Measurements from ENCODE around the gene SPPL2B. TPM values are rescaled to one million over a fixed set of nuclear protein-coding genes. Genes with fewer than 3 reads are reported as not detected.

SPPL2B gene
- total and polyA plus RNA-seq, 2 experiments from 2014 or later = 23.5 to 51.0 TPM

DNA sequence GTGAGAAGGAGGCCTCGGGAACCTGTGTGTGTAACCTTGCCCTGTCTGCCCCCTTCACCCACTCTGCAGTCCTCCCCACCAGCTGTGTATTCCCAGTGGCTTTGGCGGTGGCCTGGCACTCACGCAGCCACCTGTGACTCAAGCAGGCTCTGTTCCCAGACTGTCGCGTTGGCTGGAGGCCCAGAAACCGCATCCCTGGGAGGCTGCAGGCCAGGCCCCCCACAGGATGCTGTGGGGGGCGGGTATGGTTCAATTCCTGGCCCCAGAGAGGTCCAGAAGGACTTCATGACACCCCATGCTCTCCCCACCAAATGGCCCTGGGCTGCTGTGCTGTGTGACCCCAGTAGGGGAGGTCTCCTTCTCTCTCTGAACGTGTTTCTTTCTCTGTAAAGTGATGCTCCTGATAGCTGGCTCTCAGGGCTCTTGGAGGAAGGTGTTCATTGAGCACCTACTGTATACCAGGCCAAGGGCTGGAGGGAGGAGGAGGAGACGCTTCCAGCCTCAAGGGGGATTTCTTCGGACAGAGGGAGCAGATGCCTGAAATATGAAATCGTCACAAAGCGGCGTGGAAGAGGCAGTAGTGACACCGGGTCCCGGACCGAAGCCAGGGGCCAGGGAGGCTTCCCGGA, 18.6 kb upstream of the SPPL2B start:
- Mint-ChIP-seq H3K9me3 (no peaks in the 10 kb centered on the region; the same call in 2 of the 3 replicates), H3K36me3 (ENCODE audit: low read depth) (no peaks in the 10 kb centered on the region), H3K27me3 (ENCODE audit: insufficient read depth, low read depth, poor library complexity) (peaks cover 42% of the 10 kb centered on the region), H3K4me1 (peaks cover 3% of the 10 kb centered on the region; the same call in 2 of the 3 replicates), H3K4me3 (no peak overlapping the region), H3K27ac (no peak overlapping the region)
- Histone ChIP-seq H3K27me3 (ENCODE audit: insufficient read depth) (peaks cover 35% of the 10 kb centered on the region), H3K9me2 (ENCODE audit: insufficient read depth) (no peaks in the 10 kb centered on the region), H3K36me3 (ENCODE audit: insufficient read depth) (no peaks in the 10 kb centered on the region), H3K4me2 (no peak overlapping the region), H3K4me1 (ENCODE audit: insufficient read depth) (no peaks in the 10 kb centered on the region), H2AFZ (no peak overlapping the region), H3K79me2 (replicated peaks; ENCODE audit: insufficient read depth) (no peaks in the 10 kb centered on the region), H3F3A (replicated peaks; ENCODE audit: low read depth) (no peaks in the 10 kb centered on the region), H3K4me3 (no peak overlapping the region), H3K27ac (ENCODE audit: low read depth) (no peak overlapping the region), H4K20me1 (replicated peaks; ENCODE audit: insufficient read depth) (no peaks in the 10 kb centered on the region)
- TF ChIP-seq, protein P1, sequence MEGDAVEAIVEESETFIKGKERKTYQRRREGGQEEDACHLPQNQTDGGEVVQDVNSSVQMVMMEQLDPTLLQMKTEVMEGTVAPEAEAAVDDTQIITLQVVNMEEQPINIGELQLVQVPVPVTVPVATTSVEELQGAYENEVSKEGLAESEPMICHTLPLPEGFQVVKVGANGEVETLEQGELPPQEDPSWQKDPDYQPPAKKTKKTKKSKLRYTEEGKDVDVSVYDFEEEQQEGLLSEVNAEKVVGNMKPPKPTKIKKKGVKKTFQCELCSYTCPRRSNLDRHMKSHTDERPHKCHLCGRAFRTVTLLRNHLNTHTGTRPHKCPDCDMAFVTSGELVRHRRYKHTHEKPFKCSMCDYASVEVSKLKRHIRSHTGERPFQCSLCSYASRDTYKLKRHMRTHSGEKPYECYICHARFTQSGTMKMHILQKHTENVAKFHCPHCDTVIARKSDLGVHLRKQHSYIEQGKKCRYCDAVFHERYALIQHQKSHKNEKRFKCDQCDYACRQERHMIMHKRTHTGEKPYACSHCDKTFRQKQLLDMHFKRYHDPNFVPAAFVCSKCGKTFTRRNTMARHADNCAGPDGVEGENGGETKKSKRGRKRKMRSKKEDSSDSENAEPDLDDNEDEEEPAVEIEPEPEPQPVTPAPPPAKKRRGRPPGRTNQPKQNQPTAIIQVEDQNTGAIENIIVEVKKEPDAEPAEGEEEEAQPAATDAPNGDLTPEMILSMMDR (conservative IDR thresholded peaks at IDR 0.05; ENCODE audit: low read depth in 2 of 2) = no peak
- TF ChIP-seq NANOG (IDR thresholded peaks at IDR 0.05; ENCODE audit: borderline replicate concordance) (no peak), CREB1 (CRISPR knock-in tag; IDR thresholded peaks at IDR 0.05; ENCODE audit: low read depth) (no peak)
- TF ChIP-seq, protein P2, sequence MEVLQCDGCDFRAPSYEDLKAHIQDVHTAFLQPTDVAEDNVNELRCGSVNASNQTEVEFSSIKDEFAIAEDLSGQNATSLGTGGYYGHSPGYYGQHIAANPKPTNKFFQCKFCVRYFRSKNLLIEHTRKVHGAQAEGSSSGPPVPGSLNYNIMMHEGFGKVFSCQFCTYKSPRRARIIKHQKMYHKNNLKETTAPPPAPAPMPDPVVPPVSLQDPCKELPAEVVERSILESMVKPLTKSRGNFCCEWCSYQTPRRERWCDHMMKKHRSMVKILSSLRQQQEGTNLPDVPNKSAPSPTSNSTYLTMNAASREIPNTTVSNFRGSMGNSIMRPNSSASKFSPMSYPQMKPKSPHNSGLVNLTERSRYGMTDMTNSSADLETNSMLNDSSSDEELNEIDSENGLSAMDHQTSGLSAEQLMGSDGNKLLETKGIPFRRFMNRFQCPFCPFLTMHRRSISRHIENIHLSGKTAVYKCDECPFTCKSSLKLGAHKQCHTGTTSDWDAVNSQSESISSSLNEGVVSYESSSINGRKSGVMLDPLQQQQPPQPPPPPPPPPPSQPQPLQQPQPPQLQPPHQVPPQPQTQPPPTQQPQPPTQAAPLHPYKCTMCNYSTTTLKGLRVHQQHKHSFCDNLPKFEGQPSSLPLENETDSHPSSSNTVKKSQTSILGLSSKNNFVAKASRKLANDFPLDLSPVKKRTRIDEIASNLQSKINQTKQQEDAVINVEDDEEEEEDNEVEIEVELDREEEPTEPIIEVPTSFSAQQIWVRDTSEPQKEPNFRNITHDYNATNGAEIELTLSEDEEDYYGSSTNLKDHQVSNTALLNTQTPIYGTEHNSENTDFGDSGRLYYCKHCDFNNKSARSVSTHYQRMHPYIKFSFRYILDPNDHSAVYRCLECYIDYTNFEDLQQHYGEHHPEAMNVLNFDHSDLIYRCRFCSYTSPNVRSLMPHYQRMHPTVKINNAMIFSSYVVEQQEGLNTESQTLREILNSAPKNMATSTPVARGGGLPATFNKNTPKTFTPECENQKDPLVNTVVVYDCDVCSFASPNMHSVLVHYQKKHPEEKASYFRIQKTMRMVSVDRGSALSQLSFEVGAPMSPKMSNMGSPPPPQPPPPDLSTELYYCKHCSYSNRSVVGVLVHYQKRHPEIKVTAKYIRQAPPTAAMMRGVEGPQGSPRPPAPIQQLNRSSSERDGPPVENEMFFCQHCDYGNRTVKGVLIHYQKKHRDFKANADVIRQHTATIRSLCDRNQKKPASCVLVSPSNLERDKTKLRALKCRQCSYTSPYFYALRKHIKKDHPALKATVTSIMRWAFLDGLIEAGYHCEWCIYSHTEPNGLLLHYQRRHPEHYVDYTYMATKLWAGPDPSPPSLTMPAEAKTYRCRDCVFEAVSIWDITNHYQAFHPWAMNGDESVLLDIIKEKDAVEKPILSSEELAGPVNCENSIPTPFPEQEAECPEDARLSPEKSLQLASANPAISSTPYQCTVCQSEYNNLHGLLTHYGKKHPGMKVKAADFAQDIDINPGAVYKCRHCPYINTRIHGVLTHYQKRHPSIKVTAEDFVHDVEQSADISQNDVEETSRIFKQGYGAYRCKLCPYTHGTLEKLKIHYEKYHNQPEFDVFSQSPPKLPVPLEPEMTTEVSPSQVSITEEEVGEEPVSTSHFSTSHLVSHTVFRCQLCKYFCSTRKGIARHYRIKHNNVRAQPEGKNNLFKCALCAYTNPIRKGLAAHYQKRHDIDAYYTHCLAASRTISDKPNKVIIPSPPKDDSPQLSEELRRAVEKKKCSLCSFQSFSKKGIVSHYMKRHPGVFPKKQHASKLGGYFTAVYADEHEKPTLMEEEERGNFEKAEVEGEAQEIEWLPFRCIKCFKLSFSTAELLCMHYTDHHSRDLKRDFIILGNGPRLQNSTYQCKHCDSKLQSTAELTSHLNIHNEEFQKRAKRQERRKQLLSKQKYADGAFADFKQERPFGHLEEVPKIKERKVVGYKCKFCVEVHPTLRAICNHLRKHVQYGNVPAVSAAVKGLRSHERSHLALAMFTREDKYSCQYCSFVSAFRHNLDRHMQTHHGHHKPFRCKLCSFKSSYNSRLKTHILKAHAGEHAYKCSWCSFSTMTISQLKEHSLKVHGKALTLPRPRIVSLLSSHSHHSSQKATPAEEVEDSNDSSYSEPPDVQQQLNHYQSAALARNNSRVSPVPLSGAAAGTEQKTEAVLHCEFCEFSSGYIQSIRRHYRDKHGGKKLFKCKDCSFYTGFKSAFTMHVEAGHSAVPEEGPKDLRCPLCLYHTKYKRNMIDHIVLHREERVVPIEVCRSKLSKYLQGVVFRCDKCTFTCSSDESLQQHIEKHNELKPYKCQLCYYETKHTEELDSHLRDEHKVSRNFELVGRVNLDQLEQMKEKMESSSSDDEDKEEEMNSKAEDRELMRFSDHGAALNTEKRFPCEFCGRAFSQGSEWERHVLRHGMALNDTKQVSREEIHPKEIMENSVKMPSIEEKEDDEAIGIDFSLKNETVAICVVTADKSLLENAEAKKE (CRISPR knock-in tag; IDR thresholded peaks at IDR 0.05) = no peak
- DNase-seq (ENCODE audit: low spot score) = no peak
- ATAC-seq = no peak
